HEK293 (cell line): ENCODE results near the gene SHBG.
A peak's percentile ranks its signal among the peaks of the same experiment; 100 is the strongest.

Experiments
- CTCF ChIA-PET: fragments of 350-600 bp; formaldehyde crosslinking; extraction: SDS; loops from one replicate; lab custom pipeline; 2021; ENCODE audit warnings: antibody characterized with exemption; lab: Yijun Ruan, JAX
- POLR2A ChIA-PET: fragments of 300-600 bp; formaldehyde crosslinking; extraction: SDS; loops from one replicate; lab custom pipeline; 2020; ENCODE audit warnings: antibody characterized with exemption, inconsistent platforms; lab: Yijun Ruan, JAX
- H3K27ac ChIP-seq: fragments of 200-500 bp; sonication (Bioruptor generic); 2 replicates; pipeline ENCODE4 v1.5.1; 2014; ENCODE audit warnings: low read depth, low read length, control low read depth, inconsistent platforms; ENCODE audit errors: extremely low read depth
- H3K36me3 ChIP-seq, 2 experiments: fragments of 200-500 bp in 1 of 2; sonication (Bioruptor generic) in 1 of 2; 1 replicate in 1 of 2; 2 replicates in 1 of 2; pipeline ENCODE4 v1.5.1; 2014 to 2017; ENCODE audit warnings: inconsistent platforms in 2 of 2, low read length in 2 of 2; ENCODE audit not compliant: control insufficient read depth in 2 of 2, insufficient read depth in 1 of 2
- H3K4me1 ChIP-seq: fragments of 200-500 bp; sonication (Bioruptor generic); 2 replicates; pipeline ENCODE4 v1.5.1; 2014; ENCODE audit warnings: mild to moderate bottlenecking, low read length, inconsistent platforms; ENCODE audit not compliant: control insufficient read depth, insufficient read depth
- H3K4me3 ChIP-seq: 2 replicates; pipeline ENCODE4 v1.5.1; 2011; ENCODE audit warnings: low read depth, mild to moderate bottlenecking, control low read depth, low read length, moderate library complexity
- H3K9me3 ChIP-seq: fragments of 200-500 bp; sonication (Bioruptor generic); 2 replicates; pipeline ENCODE4 v1.5.1; 2014; ENCODE audit warnings: low read depth, low read length, inconsistent platforms; ENCODE audit not compliant: control insufficient read depth, insufficient read depth
- GLIS1 ChIP-seq: fragments of 450-650 bp; formaldehyde crosslinking; IDR thresholded peaks from 2 replicates; pipeline ENCODE4 v1.5.1; 2016; ENCODE audit warnings: missing biosample characterization, missing genetic modification characterization
- HOXD13 ChIP-seq: sonication (generic); formaldehyde crosslinking; IDR thresholded peaks from 2 replicates; pipeline ENCODE4 v1.8.0; 2022; ENCODE audit warnings: missing genetic modification reagents, borderline replicate concordance
- KLF1 ChIP-seq: fragments of 450-650 bp; formaldehyde crosslinking; IDR thresholded peaks from 2 replicates; pipeline ENCODE4 v1.5.1; 2016; ENCODE audit warnings: missing biosample characterization, missing genetic modification characterization
- KLF16 ChIP-seq: fragments of 450-650 bp; formaldehyde crosslinking; IDR thresholded peaks from 2 replicates; pipeline ENCODE4 v1.5.1; 2017; ENCODE audit warnings: missing biosample characterization, missing genetic modification characterization
- PRDM1 ChIP-seq: fragments of 450-650 bp; formaldehyde crosslinking; IDR thresholded peaks from 2 replicates; pipeline ENCODE4; 2016; ENCODE audit warnings: missing biosample characterization, missing genetic modification characterization
- SETDB1 ChIP-seq: IDR thresholded peaks from one replicate; pipeline ENCODE4 v1.6.1; 2017; ENCODE audit warnings: mild to moderate bottlenecking, low read length, moderate library complexity, mixed read lengths; ENCODE audit not compliant: insufficient read length
- SP7 ChIP-seq: fragments of 450-650 bp; formaldehyde crosslinking; IDR thresholded peaks from 2 replicates; pipeline ENCODE4 v1.5.1; 2016; ENCODE audit warnings: missing biosample characterization, missing genetic modification characterization
- ZEB2 ChIP-seq: fragments of 450-650 bp; formaldehyde crosslinking; IDR thresholded peaks from 2 replicates; pipeline ENCODE4 v1.5.1; 2016; ENCODE audit warnings: missing biosample characterization, missing genetic modification characterization
- ZNF112 ChIP-seq: fragments of 450-650 bp; formaldehyde crosslinking; IDR thresholded peaks from 2 replicates; pipeline ENCODE4 v1.5.0; 2017; ENCODE audit warnings: missing biosample characterization, missing genetic modification characterization
- ZNF140 ChIP-seq: fragments of 450-650 bp; formaldehyde crosslinking; IDR thresholded peaks from 2 replicates; pipeline ENCODE4 v1.5.1; 2016; ENCODE audit warnings: missing biosample characterization, missing genetic modification characterization
- ZNF19 ChIP-seq: fragments of 450-650 bp; formaldehyde crosslinking; IDR thresholded peaks from 2 replicates; pipeline ENCODE4; 2016; ENCODE audit warnings: missing biosample characterization, missing genetic modification characterization, low read depth
- ZNF335 ChIP-seq: fragments of 450-650 bp; formaldehyde crosslinking; conservative IDR thresholded peaks from 2 replicates; pipeline ENCODE4 v1.5.1; 2016; ENCODE audit warnings: missing biosample characterization, missing genetic modification characterization
- ZNF366 ChIP-seq: fragments of 450-650 bp; formaldehyde crosslinking; conservative IDR thresholded peaks from 2 replicates; pipeline ENCODE4 v1.5.1; 2016; ENCODE audit warnings: missing biosample characterization, missing genetic modification characterization
- ZNF394 ChIP-seq: fragments of 450-650 bp; formaldehyde crosslinking; IDR thresholded peaks from 2 replicates; pipeline ENCODE4 v1.5.1; 2016; ENCODE audit warnings: missing biosample characterization, missing genetic modification characterization, mild to moderate bottlenecking, moderate library complexity, borderline replicate concordance
- ZNF426 ChIP-seq: fragments of 450-650 bp; formaldehyde crosslinking; IDR thresholded peaks from 2 replicates; pipeline ENCODE4 v1.5.1; 2017; ENCODE audit warnings: missing biosample characterization, missing genetic modification characterization, mild to moderate bottlenecking, inconsistent platforms, moderate library complexity
- ZNF600 ChIP-seq: fragments of 450-650 bp; formaldehyde crosslinking; IDR thresholded peaks from 2 replicates; pipeline ENCODE4 v1.5.1; 2016; ENCODE audit warnings: missing biosample characterization, missing genetic modification characterization
- ZNF830 ChIP-seq: fragments of 450-650 bp; IDR thresholded peaks from 2 replicates; pipeline ENCODE4 v1.5.0; 2018; ENCODE audit warnings: missing biosample characterization, missing genetic modification characterization, low read depth, mild to moderate bottlenecking, moderate library complexity
- TF ChIP-seq, protein P1 (sequence below): fragments of 450-650 bp; formaldehyde crosslinking; conservative IDR thresholded peaks from 2 replicates; pipeline ENCODE4 v1.5.1; 2016; ENCODE audit warnings: low read depth, missing biosample characterization, missing genetic modification characterization
- TF ChIP-seq, protein P2 (sequence below): fragments of 450-650 bp; formaldehyde crosslinking; IDR thresholded peaks from 2 replicates; pipeline ENCODE4 v1.5.1; 2017; ENCODE audit warnings: missing biosample characterization, missing genetic modification characterization
- TF ChIP-seq, protein P3 (sequence below): fragments of 450-650 bp; formaldehyde crosslinking; IDR thresholded peaks from 2 replicates; pipeline ENCODE4 v1.5.1; 2016; ENCODE audit warnings: missing biosample characterization, missing genetic modification characterization
- TF ChIP-seq, protein P4 (sequence below): fragments of 450-650 bp; formaldehyde crosslinking; IDR thresholded peaks from 2 replicates; pipeline ENCODE4 v1.5.1; 2016; ENCODE audit warnings: missing biosample characterization, missing genetic modification characterization
- TF ChIP-seq, protein P5 (sequence below): fragments of 450-650 bp; formaldehyde crosslinking; IDR thresholded peaks from 2 replicates; pipeline ENCODE4 v1.5.1; 2016; ENCODE audit warnings: missing biosample characterization, missing genetic modification characterization
- TF ChIP-seq, protein P6 (sequence below): fragments of 450-650 bp; formaldehyde crosslinking; IDR thresholded peaks from 2 replicates; pipeline ENCODE4 v1.5.1; 2017; ENCODE audit warnings: missing biosample characterization, missing genetic modification characterization
- TF ChIP-seq, protein P7 (sequence below): fragments of 450-650 bp; formaldehyde crosslinking; optimal IDR thresholded peaks from 2 replicates; pipeline ENCODE3; 2016; ENCODE audit warnings: missing biosample characterization, mild to moderate bottlenecking, missing genetic modification characterization

Gene SHBG

DNA sequence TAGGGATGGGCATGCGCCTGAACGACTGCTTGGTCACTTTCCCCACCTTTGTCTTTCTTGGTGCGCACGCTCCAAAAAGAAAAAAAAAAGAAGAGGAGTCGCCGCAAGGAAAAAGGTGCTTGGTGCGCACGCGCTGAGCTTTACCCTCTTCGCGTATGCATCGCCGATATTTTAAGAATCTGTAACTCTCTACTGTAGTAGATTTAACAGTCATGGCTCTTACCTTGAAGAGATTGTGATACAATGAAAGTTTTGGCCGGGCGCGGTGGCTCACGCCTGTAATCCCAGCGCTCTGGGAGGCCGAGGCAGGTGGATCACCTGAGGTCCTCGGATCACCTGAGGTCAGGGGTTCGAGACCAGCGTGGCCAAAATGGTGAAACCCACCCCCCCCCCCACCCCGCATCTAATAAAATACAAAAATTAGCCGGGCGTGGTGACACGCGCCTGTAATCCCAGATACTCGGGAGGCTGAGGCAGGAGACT is 14.6 kb upstream of the SHBG start (continued):
- TF ChIP-seq, protein P1, sequence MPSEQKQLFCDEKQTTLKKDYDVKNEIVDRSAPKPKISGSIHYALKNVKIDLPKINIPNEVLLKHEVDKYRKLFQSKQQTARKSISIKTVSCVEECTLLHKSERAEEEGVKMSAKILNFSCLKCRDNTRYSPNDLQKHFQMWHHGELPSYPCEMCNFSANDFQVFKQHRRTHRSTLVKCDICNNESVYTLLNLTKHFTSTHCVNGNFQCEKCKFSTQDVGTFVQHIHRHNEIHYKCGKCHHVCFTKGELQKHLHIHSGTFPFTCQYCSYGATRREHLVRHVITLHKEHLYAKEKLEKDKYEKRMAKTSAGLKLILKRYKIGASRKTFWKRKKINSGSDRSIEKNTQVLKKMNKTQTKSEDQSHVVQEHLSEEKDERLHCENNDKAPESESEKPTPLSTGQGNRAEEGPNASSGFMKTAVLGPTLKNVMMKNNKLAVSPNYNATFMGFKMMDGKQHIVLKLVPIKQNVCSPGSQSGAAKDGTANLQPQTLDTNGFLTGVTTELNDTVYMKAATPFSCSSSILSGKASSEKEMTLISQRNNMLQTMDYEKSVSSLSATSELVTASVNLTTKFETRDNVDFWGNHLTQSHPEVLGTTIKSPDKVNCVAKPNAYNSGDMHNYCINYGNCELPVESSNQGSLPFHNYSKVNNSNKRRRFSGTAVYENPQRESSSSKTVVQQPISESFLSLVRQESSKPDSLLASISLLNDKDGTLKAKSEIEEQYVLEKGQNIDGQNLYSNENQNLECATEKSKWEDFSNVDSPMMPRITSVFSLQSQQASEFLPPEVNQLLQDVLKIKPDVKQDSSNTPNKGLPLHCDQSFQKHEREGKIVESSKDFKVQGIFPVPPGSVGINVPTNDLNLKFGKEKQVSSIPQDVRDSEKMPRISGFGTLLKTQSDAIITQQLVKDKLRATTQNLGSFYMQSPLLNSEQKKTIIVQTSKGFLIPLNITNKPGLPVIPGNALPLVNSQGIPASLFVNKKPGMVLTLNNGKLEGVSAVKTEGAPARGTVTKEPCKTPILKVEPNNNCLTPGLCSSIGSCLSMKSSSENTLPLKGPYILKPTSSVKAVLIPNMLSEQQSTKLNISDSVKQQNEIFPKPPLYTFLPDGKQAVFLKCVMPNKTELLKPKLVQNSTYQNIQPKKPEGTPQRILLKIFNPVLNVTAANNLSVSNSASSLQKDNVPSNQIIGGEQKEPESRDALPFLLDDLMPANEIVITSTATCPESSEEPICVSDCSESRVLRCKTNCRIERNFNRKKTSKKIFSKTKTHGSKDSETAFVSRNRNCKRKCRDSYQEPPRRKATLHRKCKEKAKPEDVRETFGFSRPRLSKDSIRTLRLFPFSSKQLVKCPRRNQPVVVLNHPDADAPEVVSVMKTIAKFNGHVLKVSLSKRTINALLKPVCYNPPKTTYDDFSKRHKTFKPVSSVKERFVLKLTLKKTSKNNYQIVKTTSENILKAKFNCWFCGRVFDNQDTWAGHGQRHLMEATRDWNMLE (tag by site-specific recombination) = no peak
- TF ChIP-seq ZNF600 (tag by site-specific recombination) (no peak), PRDM1 (tag by site-specific recombination) (peak; percentile 50), ZNF140 (no peak), ZEB2 (tag by site-specific recombination) (peak; percentile 75; the same call in 1 of the 2 replicates), SETDB1 (no peak), GLIS1 (tag by site-specific recombination) (peak; percentile 3; the same call in 1 of the 2 replicates), ZNF830 (tag by site-specific recombination) (no peak), ZNF426 (tag by site-specific recombination) (no peak), ZNF394 (tag by site-specific recombination) (peak; percentile 49; the same call in 1 of the 2 replicates), ZNF335 (tag by site-specific recombination) (peak; percentile 86), ZNF19 (tag by site-specific recombination) (no peak), KLF1 (tag by site-specific recombination) (no peak), ZNF366 (peak; percentile 84)
- TF ChIP-seq, protein P2, sequence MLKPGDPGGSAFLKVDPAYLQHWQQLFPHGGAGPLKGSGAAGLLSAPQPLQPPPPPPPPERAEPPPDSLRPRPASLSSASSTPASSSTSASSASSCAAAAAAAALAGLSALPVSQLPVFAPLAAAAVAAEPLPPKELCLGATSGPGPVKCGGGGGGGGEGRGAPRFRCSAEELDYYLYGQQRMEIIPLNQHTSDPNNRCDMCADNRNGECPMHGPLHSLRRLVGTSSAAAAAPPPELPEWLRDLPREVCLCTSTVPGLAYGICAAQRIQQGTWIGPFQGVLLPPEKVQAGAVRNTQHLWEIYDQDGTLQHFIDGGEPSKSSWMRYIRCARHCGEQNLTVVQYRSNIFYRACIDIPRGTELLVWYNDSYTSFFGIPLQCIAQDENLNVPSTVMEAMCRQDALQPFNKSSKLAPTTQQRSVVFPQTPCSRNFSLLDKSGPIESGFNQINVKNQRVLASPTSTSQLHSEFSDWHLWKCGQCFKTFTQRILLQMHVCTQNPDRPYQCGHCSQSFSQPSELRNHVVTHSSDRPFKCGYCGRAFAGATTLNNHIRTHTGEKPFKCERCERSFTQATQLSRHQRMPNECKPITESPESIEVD (tag by site-specific recombination) = no peak
- TF ChIP-seq, protein P3, sequence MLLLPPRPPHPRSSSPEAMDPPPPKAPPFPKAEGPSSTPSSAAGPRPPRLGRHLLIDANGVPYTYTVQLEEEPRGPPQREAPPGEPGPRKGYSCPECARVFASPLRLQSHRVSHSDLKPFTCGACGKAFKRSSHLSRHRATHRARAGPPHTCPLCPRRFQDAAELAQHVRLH (tag by site-specific recombination) = 0 out of 2 replicates have a peak, but pooled peaks have one; percentile 13
- TF ChIP-seq, protein P4, sequence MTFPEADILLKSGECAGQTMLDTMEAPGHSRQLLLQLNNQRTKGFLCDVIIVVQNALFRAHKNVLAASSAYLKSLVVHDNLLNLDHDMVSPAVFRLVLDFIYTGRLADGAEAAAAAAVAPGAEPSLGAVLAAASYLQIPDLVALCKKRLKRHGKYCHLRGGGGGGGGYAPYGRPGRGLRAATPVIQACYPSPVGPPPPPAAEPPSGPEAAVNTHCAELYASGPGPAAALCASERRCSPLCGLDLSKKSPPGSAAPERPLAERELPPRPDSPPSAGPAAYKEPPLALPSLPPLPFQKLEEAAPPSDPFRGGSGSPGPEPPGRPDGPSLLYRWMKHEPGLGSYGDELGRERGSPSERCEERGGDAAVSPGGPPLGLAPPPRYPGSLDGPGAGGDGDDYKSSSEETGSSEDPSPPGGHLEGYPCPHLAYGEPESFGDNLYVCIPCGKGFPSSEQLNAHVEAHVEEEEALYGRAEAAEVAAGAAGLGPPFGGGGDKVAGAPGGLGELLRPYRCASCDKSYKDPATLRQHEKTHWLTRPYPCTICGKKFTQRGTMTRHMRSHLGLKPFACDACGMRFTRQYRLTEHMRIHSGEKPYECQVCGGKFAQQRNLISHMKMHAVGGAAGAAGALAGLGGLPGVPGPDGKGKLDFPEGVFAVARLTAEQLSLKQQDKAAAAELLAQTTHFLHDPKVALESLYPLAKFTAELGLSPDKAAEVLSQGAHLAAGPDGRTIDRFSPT (tag by site-specific recombination) = no peak

DNA sequence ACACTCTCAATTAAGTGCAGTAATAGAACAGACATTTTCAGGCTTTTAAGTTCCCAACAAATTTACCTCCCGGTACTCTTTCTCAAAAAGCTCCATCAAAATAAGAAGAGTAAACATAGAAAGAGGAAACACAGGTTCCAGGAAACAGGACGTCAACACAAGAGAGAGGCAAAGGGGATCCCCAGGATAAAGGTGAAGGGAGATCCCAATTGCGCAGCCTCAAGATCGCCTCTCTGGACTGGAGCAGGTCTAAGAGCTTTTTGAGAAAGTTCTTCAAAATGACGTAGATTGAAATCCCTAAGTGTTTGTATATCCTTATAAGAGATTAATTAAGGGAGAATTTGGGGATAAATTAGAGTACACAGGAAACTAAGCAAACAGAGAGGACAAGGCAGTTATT is 11.3 kb upstream of the SHBG start:
- H3K36me3 ChIP-seq = no peaks in the 10 kb centered on the region
- no peaks in the 10 kb centered on the region for H3K4me1 ChIP-seq
- H3K9me3 ChIP-seq = no peaks in the 10 kb centered on the region
- no peak overlapping the region for H3K27ac ChIP-seq
- ChIA-PET POLR2A (interaction anchor here (0.7 to 6.9 kb wide), 3 partner anchors 8 to 765 kb away, joined by 3 to 52 read pairs (median 5); partner anchors contain the start of genes MPDU1 and SAT2), CTCF (interaction anchor here (0.8 to 4.6 kb wide), 3 partner anchors 8 to 15 kb away, joined by 4 to 26 read pairs (median 7); partner anchors contain the start of gene SHBG)
- H3K4me3 ChIP-seq = no peak overlapping the region
- TF ChIP-seq HOXD13 = no peak
- TF ChIP-seq, protein P5, sequence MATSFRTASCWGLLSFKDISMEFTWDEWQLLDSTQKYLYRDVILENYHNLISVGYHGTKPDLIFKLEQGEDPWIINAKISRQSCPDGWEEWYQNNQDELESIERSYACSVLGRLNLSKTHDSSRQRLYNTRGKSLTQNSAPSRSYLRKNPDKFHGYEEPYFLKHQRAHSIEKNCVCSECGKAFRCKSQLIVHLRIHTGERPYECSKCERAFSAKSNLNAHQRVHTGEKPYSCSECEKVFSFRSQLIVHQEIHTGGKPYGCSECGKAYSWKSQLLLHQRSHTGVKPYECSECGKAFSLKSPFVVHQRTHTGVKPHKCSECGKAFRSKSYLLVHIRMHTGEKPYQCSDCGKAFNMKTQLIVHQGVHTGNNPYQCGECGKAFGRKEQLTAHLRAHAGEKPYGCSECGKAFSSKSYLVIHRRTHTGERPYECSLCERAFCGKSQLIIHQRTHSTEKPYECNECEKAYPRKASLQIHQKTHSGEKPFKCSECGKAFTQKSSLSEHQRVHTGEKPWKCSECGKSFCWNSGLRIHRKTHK (tag by site-specific recombination) = no peak
- no peak for TF ChIP-seq ZNF112 (tag by site-specific recombination)
- TF ChIP-seq, protein P6, sequence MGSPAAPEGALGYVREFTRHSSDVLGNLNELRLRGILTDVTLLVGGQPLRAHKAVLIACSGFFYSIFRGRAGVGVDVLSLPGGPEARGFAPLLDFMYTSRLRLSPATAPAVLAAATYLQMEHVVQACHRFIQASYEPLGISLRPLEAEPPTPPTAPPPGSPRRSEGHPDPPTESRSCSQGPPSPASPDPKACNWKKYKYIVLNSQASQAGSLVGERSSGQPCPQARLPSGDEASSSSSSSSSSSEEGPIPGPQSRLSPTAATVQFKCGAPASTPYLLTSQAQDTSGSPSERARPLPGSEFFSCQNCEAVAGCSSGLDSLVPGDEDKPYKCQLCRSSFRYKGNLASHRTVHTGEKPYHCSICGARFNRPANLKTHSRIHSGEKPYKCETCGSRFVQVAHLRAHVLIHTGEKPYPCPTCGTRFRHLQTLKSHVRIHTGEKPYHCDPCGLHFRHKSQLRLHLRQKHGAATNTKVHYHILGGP = no peak
- no peak for TF ChIP-seq SP7 (tag by site-specific recombination)
- no peak for TF ChIP-seq KLF16 (tag by site-specific recombination)
- TF ChIP-seq, protein P7, sequence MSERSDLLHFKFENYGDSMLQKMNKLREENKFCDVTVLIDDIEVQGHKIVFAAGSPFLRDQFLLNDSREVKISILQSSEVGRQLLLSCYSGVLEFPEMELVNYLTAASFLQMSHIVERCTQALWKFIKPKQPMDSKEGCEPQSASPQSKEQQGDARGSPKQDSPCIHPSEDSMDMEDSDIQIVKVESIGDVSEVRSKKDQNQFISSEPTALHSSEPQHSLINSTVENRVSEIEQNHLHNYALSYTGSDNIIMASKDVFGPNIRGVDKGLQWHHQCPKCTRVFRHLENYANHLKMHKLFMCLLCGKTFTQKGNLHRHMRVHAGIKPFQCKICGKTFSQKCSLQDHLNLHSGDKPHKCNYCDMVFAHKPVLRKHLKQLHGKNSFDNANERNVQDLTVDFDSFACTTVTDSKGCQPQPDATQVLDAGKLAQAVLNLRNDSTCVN (tag by site-specific recombination) = no peak
